GM12878 (cell line): ENCODE results near the gene GNAI2. TPM values are rescaled to one million over a fixed set of nuclear protein-coding genes. Genes with fewer than 3 reads are reported as not detected.

ENCODE experiments used
- CEBPB ChIP-seq, 2 experiments: fragments of 150-350 bp in 1 of 2; IDR thresholded peaks; 2 replicates each; pipeline ENCODE4 v1.6.1; 2012 to 2014; ENCODE audit warnings: low read depth in 2 of 2, low read length in 2 of 2, borderline replicate concordance in 1 of 2, inconsistent platforms in 1 of 2
- CREB1 ChIP-seq: IDR thresholded peaks from 2 replicates; pipeline ENCODE4 v1.6.1; 2012; ENCODE audit warnings: low read depth, mild to moderate bottlenecking, inconsistent platforms
- DPF2 ChIP-seq: fragments of 450-650 bp; IDR thresholded peaks from 2 replicates; pipeline ENCODE4 v1.6.1; 2017; ENCODE audit warnings: mild to moderate bottlenecking
- EED ChIP-seq: sonication (generic); IDR thresholded peaks from 2 replicates; pipeline ENCODE4 v1.6.1; 2016; ENCODE audit warnings: antibody characterized with exemption, low read depth
- GABPA ChIP-seq: IDR thresholded peaks from 2 replicates; pipeline ENCODE4 v1.6.1; 2014; ENCODE audit warnings: antibody characterized with exemption, low read depth, mild to moderate bottlenecking, inconsistent platforms
- HDGF ChIP-seq: fragments of 450-650 bp; IDR thresholded peaks from 2 replicates; pipeline ENCODE4 v1.6.1; 2016; ENCODE audit warnings: antibody characterized with exemption
- IKZF1 ChIP-seq: fragments of 450-650 bp; conservative IDR thresholded peaks from 2 replicates; pipeline ENCODE4 v1.6.1; 2017; ENCODE audit warnings: antibody characterized with exemption, mild to moderate bottlenecking
- IRF5 ChIP-seq: fragments of 450-650 bp; IDR thresholded peaks from 2 replicates; pipeline ENCODE4 v1.6.1; 2017; ENCODE audit warnings: borderline replicate concordance
- MTA2 ChIP-seq: fragments of 450-650 bp; IDR thresholded peaks from 2 replicates; pipeline ENCODE4 v1.6.1; 2016; ENCODE audit warnings: low read depth, mild to moderate bottlenecking, moderate library complexity
- NR2F1 ChIP-seq: fragments of 450-650 bp; conservative IDR thresholded peaks from 2 replicates; pipeline ENCODE4 v1.6.1; 2017; ENCODE audit warnings: mild to moderate bottlenecking
- RAD51 ChIP-seq: fragments of 450-650 bp; IDR thresholded peaks from 2 replicates; pipeline ENCODE4 v1.6.1; 2016; ENCODE audit warnings: moderate library complexity, mild to moderate bottlenecking, inconsistent platforms
- ZBED1 ChIP-seq: IDR thresholded peaks from 2 replicates; pipeline ENCODE4 v1.6.1; 2016; ENCODE audit warnings: borderline replicate concordance
- ZBTB4 ChIP-seq: fragments of 450-650 bp; formaldehyde crosslinking; IDR thresholded peaks from 2 replicates; pipeline ENCODE4 v1.4.0; 2022; ENCODE audit warnings: mild to moderate bottlenecking, moderate library complexity
- ZNF24 ChIP-seq: fragments of 450-650 bp; IDR thresholded peaks from 2 replicates; pipeline ENCODE4 v1.6.1; 2017; ENCODE audit warnings: antibody characterized with exemption, mild to moderate bottlenecking
- ZNF687 ChIP-seq: fragments of 450-650 bp; IDR thresholded peaks from 2 replicates; pipeline ENCODE4 v1.6.1; 2017; ENCODE audit warnings: mild to moderate bottlenecking, moderate library complexity
- polyA plus RNA-seq, 11 experiments: library from polyadenylated mRNA; depleted of rRNA in 4 of 11; unstranded in 6 of 11; stranded (reverse) in 5 of 11; fragments of >200 nt; fragmentation: Nextera tagmentation in 4 of 11; fragmentation: Illumina TruSeq in 1 of 11; extraction: Ambion mirVana in 4 of 11; extraction: Trizol in 1 of 11; gene quantifications; 1 replicate in 1 of 11; 2 replicates in 10 of 11; pipeline versions ENCODE4 v1.2.1 to v1.2.3, GENCODE V29; 2011 to 2016; ENCODE audit warnings: inconsistent platforms in 2 of 11, missing spikeins in 2 of 11, low read depth in 1 of 11
- total RNA-seq, 4 experiments: library from RNA; depleted of rRNA in 3 of 4; stranded (reverse); fragments of >200 nt in 3 of 4; fragmentation: Illumina TruSeq in 1 of 4; extraction: Trizol in 1 of 4; gene quantifications; 2 replicates each; pipeline versions ENCODE4 v1.2.1 to v1.2.3, GENCODE V29; 2013 to 2021
- TF ChIP-seq, protein P1 (sequence below): fragments of 450-650 bp; IDR thresholded peaks from 2 replicates; pipeline ENCODE4 v1.6.1; 2016; ENCODE audit warnings: mild to moderate bottlenecking
- TF ChIP-seq, protein P2 (sequence below): fragments of 450-650 bp; IDR thresholded peaks from 2 replicates; pipeline ENCODE4 v1.6.1; 2016; ENCODE audit warnings: mild to moderate bottlenecking, moderate library complexity, borderline replicate concordance

The GNAI2 gene
- total and polyA plus RNA-seq, 10 of the 15 experiments (the other 5 are each of a cell fraction or from before 2014, with no cell fraction given): 5.0 to 346 (median 237) TPM

DNA sequence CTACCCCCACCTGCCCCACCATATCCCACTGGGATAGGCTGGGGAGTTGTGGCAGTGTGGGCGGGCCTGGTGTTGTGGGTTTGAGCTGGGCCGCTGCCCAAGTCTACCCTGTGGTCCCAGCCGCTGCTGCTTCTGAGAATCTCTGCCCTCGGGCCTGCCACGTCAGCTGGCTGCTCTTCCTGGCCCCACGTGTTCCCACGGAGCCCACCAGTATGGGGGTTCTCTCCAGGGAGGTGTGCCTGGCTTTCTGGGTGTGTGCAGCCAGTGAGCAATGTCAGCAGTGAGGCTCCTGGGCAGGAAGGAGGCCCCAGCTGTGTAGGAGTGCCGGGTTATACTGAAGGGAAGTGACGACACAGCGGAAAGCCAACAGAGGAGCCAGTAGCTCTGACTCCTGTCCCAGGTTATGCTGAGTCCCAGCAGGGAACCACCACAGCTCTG is 10.5 kb downstream of the GNAI2 start (continued):
- no peak for TF ChIP-seq RAD51
- TF ChIP-seq MTA2: no peak
- TF ChIP-seq IRF5: no peak
- TF ChIP-seq IKZF1: peak; percentile 21
- peak; percentile 76 for TF ChIP-seq CREB1
- peak; percentile 0; the same call in 1 of the 2 replicates for TF ChIP-seq EED
- TF ChIP-seq, protein P1, sequence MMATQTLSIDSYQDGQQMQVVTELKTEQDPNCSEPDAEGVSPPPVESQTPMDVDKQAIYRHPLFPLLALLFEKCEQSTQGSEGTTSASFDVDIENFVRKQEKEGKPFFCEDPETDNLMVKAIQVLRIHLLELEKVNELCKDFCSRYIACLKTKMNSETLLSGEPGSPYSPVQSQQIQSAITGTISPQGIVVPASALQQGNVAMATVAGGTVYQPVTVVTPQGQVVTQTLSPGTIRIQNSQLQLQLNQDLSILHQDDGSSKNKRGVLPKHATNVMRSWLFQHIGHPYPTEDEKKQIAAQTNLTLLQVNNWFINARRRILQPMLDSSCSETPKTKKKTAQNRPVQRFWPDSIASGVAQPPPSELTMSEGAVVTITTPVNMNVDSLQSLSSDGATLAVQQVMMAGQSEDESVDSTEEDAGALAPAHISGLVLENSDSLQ: no peak
- TF ChIP-seq NR2F1: no peak
- TF ChIP-seq CEBPB (IDR thresholded peaks at IDR 0.05; ENCODE audit: borderline replicate concordance in 1 of 2, low read depth in 2 of 2, low read length in 2 of 2): no peak
- 0 out of 2 replicates have a peak, but pooled peaks have one; percentile 14 for TF ChIP-seq DPF2
- no peak for TF ChIP-seq ZBTB4
- TF ChIP-seq ZNF687: peak; percentile 58; the same call in 1 of the 2 replicates
- no peak for TF ChIP-seq ZBED1
- TF ChIP-seq HDGF: peak; percentile 89; the same call in 1 of the 2 replicates
- no peak for TF ChIP-seq ZNF24
- TF ChIP-seq GABPA: peak; percentile 75
- TF ChIP-seq, protein P2, sequence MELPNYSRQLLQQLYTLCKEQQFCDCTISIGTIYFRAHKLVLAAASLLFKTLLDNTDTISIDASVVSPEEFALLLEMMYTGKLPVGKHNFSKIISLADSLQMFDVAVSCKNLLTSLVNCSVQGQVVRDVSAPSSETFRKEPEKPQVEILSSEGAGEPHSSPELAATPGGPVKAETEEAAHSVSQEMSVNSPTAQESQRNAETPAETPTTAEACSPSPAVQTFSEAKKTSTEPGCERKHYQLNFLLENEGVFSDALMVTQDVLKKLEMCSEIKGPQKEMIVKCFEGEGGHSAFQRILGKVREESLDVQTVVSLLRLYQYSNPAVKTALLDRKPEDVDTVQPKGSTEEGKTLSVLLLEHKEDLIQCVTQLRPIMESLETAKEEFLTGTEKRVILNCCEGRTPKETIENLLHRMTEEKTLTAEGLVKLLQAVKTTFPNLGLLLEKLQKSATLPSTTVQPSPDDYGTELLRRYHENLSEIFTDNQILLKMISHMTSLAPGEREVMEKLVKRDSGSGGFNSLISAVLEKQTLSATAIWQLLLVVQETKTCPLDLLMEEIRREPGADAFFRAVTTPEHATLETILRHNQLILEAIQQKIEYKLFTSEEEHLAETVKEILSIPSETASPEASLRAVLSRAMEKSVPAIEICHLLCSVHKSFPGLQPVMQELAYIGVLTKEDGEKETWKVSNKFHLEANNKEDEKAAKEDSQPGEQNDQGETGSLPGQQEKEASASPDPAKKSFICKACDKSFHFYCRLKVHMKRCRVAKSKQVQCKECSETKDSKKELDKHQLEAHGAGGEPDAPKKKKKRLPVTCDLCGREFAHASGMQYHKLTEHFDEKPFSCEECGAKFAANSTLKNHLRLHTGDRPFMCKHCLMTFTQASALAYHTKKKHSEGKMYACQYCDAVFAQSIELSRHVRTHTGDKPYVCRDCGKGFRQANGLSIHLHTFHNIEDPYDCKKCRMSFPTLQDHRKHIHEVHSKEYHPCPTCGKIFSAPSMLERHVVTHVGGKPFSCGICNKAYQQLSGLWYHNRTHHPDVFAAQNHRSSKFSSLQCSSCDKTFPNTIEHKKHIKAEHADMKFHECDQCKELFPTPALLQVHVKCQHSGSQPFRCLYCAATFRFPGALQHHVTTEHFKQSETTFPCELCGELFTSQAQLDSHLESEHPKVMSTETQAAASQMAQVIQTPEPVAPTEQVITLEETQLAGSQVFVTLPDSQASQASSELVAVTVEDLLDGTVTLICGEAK: peak; percentile 66
